Keratinocyte (primary cell): ENCODE data around the gene GAP43. TPM values are rescaled to one million over a fixed set of nuclear protein-coding genes. Genes with fewer than 3 reads are reported as not detected.
A peak's percentile ranks its signal among the peaks of the same experiment; 100 is the strongest.

Experiments used
- DNase-seq: peaks from one replicate; pipeline ENCODE4 v3.0.0-alpha.2; 2011; ENCODE audit warnings: low read depth, missing footprints, low spot score
- FAIRE-seq: peaks from 2 replicates; lab custom pipeline; 2011; peaks lifted over from hg19 to GRCh38; lab: Jason Lieb, UNC
- H2AFZ ChIP-seq: 2 replicates; pipeline ENCODE4 v1.6.0; 2012; ENCODE audit warnings: low read length, control low read depth, inconsistent platforms; ENCODE audit not compliant: control insufficient read depth
- H3K27ac ChIP-seq: 2 replicates; pipeline ENCODE4 v1.5.1; 2011; ENCODE audit warnings: low read length; ENCODE audit not compliant: control insufficient read depth, insufficient read depth
- H3K27me3 ChIP-seq: 3 replicates; pipeline ENCODE4 v1.6.0; 2011; ENCODE audit warnings: low read length; ENCODE audit not compliant: control insufficient read depth, insufficient read depth; ENCODE audit errors: extremely low read depth
- H3K36me3 ChIP-seq, 2 experiments: 2 replicates in 1 of 2; 3 replicates in 1 of 2; pipeline ENCODE4 v1.5.1; 2011; ENCODE audit warnings: low read length in 2 of 2, mild to moderate bottlenecking in 1 of 2; ENCODE audit not compliant: control insufficient read depth in 2 of 2, insufficient read depth in 2 of 2; ENCODE audit errors: extremely low read depth in 1 of 2
- H3K4me1 ChIP-seq: 3 replicates; pipeline ENCODE4 v1.5.1; 2011; ENCODE audit warnings: low read length; ENCODE audit not compliant: control insufficient read depth, insufficient read depth; ENCODE audit errors: extremely low read depth
- H3K4me2 ChIP-seq: 3 replicates; pipeline ENCODE4 v1.6.0; 2011; ENCODE audit warnings: low read depth, low read length; ENCODE audit not compliant: control insufficient read depth, insufficient read depth; ENCODE audit errors: extremely low read depth
- H3K4me3 ChIP-seq, 3 experiments: fragments of 200-600 bp in 1 of 3; sonication (generic) in 1 of 3; 2 replicates in 2 of 3; 3 replicates in 1 of 3; pipeline ENCODE4 v1.5.1; 2011 to 2016; ENCODE audit warnings: low read length in 3 of 3, mild to moderate bottlenecking in 3 of 3, control low read depth in 2 of 3, inconsistent platforms in 1 of 3, low read depth in 1 of 3, mixed read lengths in 1 of 3, mixed run types in 1 of 3, moderate library complexity in 1 of 3; ENCODE audit not compliant: control insufficient read depth in 2 of 3, insufficient read depth in 2 of 3; ENCODE audit errors: extremely low read depth in 1 of 3
- H3K79me2 ChIP-seq: 2 replicates; pipeline ENCODE4 v1.6.0; 2012; ENCODE audit warnings: low read length; ENCODE audit not compliant: control insufficient read depth, insufficient read depth
- H3K9ac ChIP-seq: 3 replicates; pipeline ENCODE4 v1.6.0; 2011; ENCODE audit warnings: low read length; ENCODE audit not compliant: control insufficient read depth, insufficient read depth; ENCODE audit errors: extremely low read depth
- H3K9me1 ChIP-seq: 3 replicates; pipeline ENCODE4 v1.6.0; 2011; ENCODE audit warnings: low read length; ENCODE audit not compliant: control insufficient read depth, insufficient read depth; ENCODE audit errors: extremely low read depth
- H3K9me3 ChIP-seq: 2 replicates; pipeline ENCODE4 v1.5.1; 2012; ENCODE audit warnings: low read depth, low read length; ENCODE audit not compliant: control insufficient read depth
- H4K20me1 ChIP-seq: 3 replicates; pipeline ENCODE4 v1.6.0; 2011; ENCODE audit warnings: low read length; ENCODE audit not compliant: control insufficient read depth, insufficient read depth; ENCODE audit errors: extremely low read depth
- EZH2 ChIP-seq: IDR thresholded peaks from one replicate; pipeline ENCODE4 v1.6.1; 2012; ENCODE audit warnings: inconsistent platforms, mild to moderate bottlenecking, low read length, moderate library complexity
- dilution Hi-C: fragments of 300-500 bp; cut with MboI; formaldehyde crosslinking; loops from one replicate; pipeline ENCODE4 v1.7.0; 2020; ENCODE audit warnings: low sequenced_read_pairs; ENCODE audit not compliant: extremely low pct_ligation_motif_present
- polyA plus RNA-seq, 5 experiments: library from polyadenylated mRNA; depleted of rRNA in 3 of 5; stranded (reverse) in 3 of 5; stranded (forward) in 1 of 5; unstranded in 1 of 5; fragments of >200 nt; gene quantifications; 1 replicate in 1 of 5; 2 replicates in 3 of 5; 3 replicates in 1 of 5; pipeline versions ENCODE4 v1.2.1 to v1.2.3, GENCODE V29; 2011 to 2012; ENCODE audit warnings: missing spikeins in 2 of 5, low read depth in 1 of 5, low replicate concordance in 1 of 5
- TF ChIP-seq, protein P1 (sequence below), 3 experiments: IDR thresholded peaks in 1 of 3; conservative IDR thresholded peaks in 1 of 3; optimal IDR thresholded peaks in 1 of 3; 2 replicates in 2 of 3; 3 replicates in 1 of 3; pipeline versions ENCODE3 to v1.5.1; 2011; ENCODE audit warnings: low read length in 3 of 3, mild to moderate bottlenecking in 3 of 3, moderate library complexity in 2 of 3, control low read depth in 1 of 3, inconsistent platforms in 1 of 3; ENCODE audit not compliant: insufficient read depth in 2 of 3; ENCODE audit errors: extremely low read depth in 1 of 3

Gene GAP43
- polyA plus RNA-seq, 1 donor (not counting 4 experiments of a cell fraction or from before 2014, with no cell fraction given) = not detected

DNA sequence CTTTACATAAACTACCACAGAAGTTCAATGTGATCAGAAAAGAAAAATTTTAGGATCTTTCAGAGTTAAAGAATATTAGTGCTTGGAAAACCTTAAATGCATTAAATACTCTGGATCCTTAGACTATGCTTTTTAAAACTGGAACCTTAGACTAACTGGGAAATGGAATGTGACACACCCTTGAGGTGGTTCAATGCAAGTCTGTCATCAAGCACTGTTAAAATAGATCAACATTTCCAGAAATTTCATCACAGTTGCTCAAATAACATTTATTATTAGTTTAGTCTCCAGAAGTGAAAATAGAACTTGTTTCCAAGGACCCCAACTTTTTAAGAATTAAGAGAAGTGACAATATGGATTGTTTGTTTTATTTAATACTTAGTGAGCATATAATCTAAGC is 71.8 kb downstream of the GAP43 start:
- DNase-seq = no peak
- no peaks in the 10 kb centered on the region for H3K9me1 ChIP-seq
- TF ChIP-seq, protein P1, sequence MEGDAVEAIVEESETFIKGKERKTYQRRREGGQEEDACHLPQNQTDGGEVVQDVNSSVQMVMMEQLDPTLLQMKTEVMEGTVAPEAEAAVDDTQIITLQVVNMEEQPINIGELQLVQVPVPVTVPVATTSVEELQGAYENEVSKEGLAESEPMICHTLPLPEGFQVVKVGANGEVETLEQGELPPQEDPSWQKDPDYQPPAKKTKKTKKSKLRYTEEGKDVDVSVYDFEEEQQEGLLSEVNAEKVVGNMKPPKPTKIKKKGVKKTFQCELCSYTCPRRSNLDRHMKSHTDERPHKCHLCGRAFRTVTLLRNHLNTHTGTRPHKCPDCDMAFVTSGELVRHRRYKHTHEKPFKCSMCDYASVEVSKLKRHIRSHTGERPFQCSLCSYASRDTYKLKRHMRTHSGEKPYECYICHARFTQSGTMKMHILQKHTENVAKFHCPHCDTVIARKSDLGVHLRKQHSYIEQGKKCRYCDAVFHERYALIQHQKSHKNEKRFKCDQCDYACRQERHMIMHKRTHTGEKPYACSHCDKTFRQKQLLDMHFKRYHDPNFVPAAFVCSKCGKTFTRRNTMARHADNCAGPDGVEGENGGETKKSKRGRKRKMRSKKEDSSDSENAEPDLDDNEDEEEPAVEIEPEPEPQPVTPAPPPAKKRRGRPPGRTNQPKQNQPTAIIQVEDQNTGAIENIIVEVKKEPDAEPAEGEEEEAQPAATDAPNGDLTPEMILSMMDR (optimal IDR thresholded peaks at IDR 0.05 in 1 of 3, IDR thresholded peaks at IDR 0.05 in 1 of 3, conservative IDR thresholded peaks at IDR 0.05 in 1 of 3; ENCODE audit: extremely low read depth in 1 of 3, insufficient read depth in 2 of 3, low read length in 3 of 3) = no peak
- no peak for TF ChIP-seq EZH2
- FAIRE-seq = no peak
- no peaks in the 10 kb centered on the region for H3K27me3 ChIP-seq
- dilution Hi-C loops = no loop called here
- H3K9me3 ChIP-seq = no peaks in the 10 kb centered on the region
- no peaks in the 10 kb centered on the region for H3K79me2 ChIP-seq
- no peaks in the 10 kb centered on the region for H3K36me3 ChIP-seq
- H3K4me1 ChIP-seq = peaks cover 12% of the 10 kb centered on the region
- no peaks in the 10 kb centered on the region for H4K20me1 ChIP-seq
- no peak overlapping the region for H2AFZ ChIP-seq
- H3K4me2 ChIP-seq = peak overlapping the region; percentile 13
- no peak overlapping the region for H3K9ac ChIP-seq
- no peak overlapping the region for H3K4me3 ChIP-seq
- no peak overlapping the region for H3K27ac ChIP-seq

DNA sequence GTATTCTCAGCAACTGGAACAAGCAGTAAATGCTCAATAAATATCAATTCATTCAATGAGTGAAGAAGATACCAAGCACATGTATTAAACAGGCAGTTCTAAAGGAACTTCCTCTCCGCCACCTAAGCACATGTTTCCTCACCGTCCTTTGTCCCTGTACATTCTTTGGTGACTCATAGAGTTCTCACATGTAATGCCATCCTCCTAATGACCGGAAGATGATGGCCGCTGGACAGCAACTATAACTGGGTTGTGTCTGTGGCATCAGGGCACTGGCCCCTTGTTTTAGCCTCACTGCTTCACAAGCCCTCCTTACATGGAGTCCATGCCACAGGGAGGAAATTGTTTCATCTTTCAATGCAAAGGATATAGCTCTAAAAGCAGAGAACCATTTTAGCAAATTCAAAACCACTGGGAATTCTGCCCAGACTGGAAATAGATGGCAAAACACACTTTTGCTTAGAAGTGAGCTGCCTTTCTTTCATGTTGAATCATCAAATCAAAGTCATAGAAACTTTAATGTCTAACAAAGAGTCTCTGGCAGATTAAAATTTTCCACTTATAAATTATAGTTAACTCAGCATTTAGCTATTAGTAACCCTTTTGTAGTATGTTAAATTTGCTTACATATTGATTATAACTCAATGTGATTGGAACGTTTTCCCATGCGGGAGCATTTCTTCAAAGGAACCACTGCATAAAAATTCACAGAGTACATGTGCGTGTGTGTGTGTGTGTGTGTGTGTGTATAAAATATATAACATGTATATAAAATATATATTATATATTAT is 74.1 kb downstream of the GAP43 start:
- H3K4me2 ChIP-seq = no peak overlapping the region
- no peak overlapping the region for H3K27ac ChIP-seq
- no peak overlapping the region for H3K4me3 ChIP-seq
- no peaks in the 10 kb centered on the region for H3K36me3 ChIP-seq
- no peak overlapping the region for H3K9ac ChIP-seq
- TF ChIP-seq EZH2 = no peak
- TF ChIP-seq, protein P1 (optimal IDR thresholded peaks at IDR 0.05 in 1 of 3, IDR thresholded peaks at IDR 0.05 in 1 of 3, conservative IDR thresholded peaks at IDR 0.05 in 1 of 3; ENCODE audit: extremely low read depth in 1 of 3, insufficient read depth in 2 of 3, low read length in 3 of 3) = no peak
- no peaks in the 10 kb centered on the region for H3K79me2 ChIP-seq
- H3K4me1 ChIP-seq = peaks cover 12% of the 10 kb centered on the region
- no peaks in the 10 kb centered on the region for H3K27me3 ChIP-seq
- no peak overlapping the region for H2AFZ ChIP-seq
- DNase-seq (no peak), FAIRE-seq (no peak)
- no peaks in the 10 kb centered on the region for H3K9me1 ChIP-seq
- no peaks in the 10 kb centered on the region for H4K20me1 ChIP-seq
- H3K9me3 ChIP-seq = no peaks in the 10 kb centered on the region
- dilution Hi-C loops = no loop called here
